K562 (cell line): ENCODE results near the gene LRRC57. TPM values are rescaled to one million over a fixed set of nuclear protein-coding genes. Genes with fewer than 3 reads are reported as not detected.

ENCODE experiments used
- ATF1 ChIP-seq, 2 experiments: fragments of 450-650 bp in 1 of 2; IDR thresholded peaks; 2 replicates each; pipeline ENCODE4 v1.6.1; 2016; ENCODE audit warnings: missing compliant biosample characterization in 1 of 2, missing genetic modification characterization in 1 of 2
- CBX5 ChIP-seq: IDR thresholded peaks from 2 replicates; pipeline ENCODE4 v1.6.1; 2014; ENCODE audit warnings: low read depth, borderline replicate concordance
- CREBBP ChIP-seq: IDR thresholded peaks from one replicate; pipeline ENCODE4 v1.6.1; 2012; ENCODE audit warnings: low read depth, mild to moderate bottlenecking, control low read depth, inconsistent platforms, low read length
- FOSL1 ChIP-seq: fragments of 200-800 bp; sonication (Bioruptor generic); conservative IDR thresholded peaks from 2 replicates; pipeline ENCODE4 v1.6.1; 2016; ENCODE audit warnings: missing genetic modification characterization, missing compliant biosample characterization
- HSF4 ChIP-seq: fragments of 250-450 bp; sonication (Bioruptor Pico); IDR thresholded peaks from 2 replicates; pipeline ENCODE4 v2.1.2; 2022; ENCODE audit warnings: mild to moderate bottlenecking, moderate library complexity, borderline replicate concordance
- ILK ChIP-seq: fragments of 450-650 bp; IDR thresholded peaks from 2 replicates; pipeline ENCODE4 v1.6.1; 2016; ENCODE audit warnings: missing genetic modification characterization, low read depth, mild to moderate bottlenecking, missing compliant biosample characterization, moderate library complexity, borderline replicate concordance
- PCBP1 ChIP-seq: fragments of 200-400 bp; formaldehyde crosslinking; IDR thresholded peaks from 2 replicates; pipeline ENCODE4 v1.6.1; 2018; ENCODE audit warnings: mild to moderate bottlenecking, low read depth, low read length; ENCODE audit not compliant: poor library complexity, severe bottlenecking
- POLR3A ChIP-seq: IDR thresholded peaks from 2 replicates; pipeline ENCODE4 v1.6.1; 2011; ENCODE audit warnings: borderline replicate concordance, mild to moderate bottlenecking, moderate library complexity; ENCODE audit not compliant: insufficient read length, insufficient read depth; ENCODE audit errors: extremely low read depth
- RB1 ChIP-seq: fragments of 450-650 bp; IDR thresholded peaks from 2 replicates; pipeline ENCODE4 v1.6.1; 2017; ENCODE audit warnings: low read depth, mild to moderate bottlenecking
- SIX5 ChIP-seq, 2 experiments: IDR thresholded peaks; 2 replicates each; pipeline ENCODE4 v1.6.1; 2011; ENCODE audit warnings: low read length in 2 of 2, borderline replicate concordance in 1 of 2, low read depth in 1 of 2, mild to moderate bottlenecking in 1 of 2, moderate library complexity in 1 of 2; ENCODE audit not compliant: insufficient read depth in 1 of 2
- ZBTB1 ChIP-seq: sonication (generic); formaldehyde crosslinking; IDR thresholded peaks from 2 replicates; pipeline ENCODE4 v1.8.1; 2023; ENCODE audit warnings: missing genetic modification reagents, low read depth, mild to moderate bottlenecking, borderline replicate concordance
- ZNF165 ChIP-seq: fragments of 250-450 bp; sonication (Bioruptor Pico); IDR thresholded peaks from 2 replicates; pipeline ENCODE4 v1.4.0; 2020; ENCODE audit warnings: borderline replicate concordance
- ZNF695 ChIP-seq: fragments of 450-650 bp; formaldehyde crosslinking; IDR thresholded peaks from 2 replicates; pipeline ENCODE4 v1.4.0; 2020; ENCODE audit warnings: mild to moderate bottlenecking, moderate library complexity
- polyA plus RNA-seq, 8 experiments: library from polyadenylated mRNA; depleted of rRNA in 4 of 8; stranded (reverse) in 5 of 8; unstranded in 3 of 8; fragments of >200 nt; fragmentation: Nextera tagmentation in 2 of 8; fragmentation: Illumina TruSeq in 1 of 8; extraction: Ambion mirVana in 2 of 8; extraction: Trizol in 1 of 8; gene quantifications; 2 replicates each; pipeline versions ENCODE4 v1.2.1 to v1.2.3, GENCODE V29; 2011 to 2014; ENCODE audit warnings: inconsistent platforms in 1 of 8, missing spikeins in 1 of 8
- total RNA-seq, 7 experiments: library from RNA; depleted of rRNA in 6 of 7; stranded (reverse); fragments of >200 nt in 6 of 7; fragmentation: Illumina TruSeq in 2 of 7; extraction: Trizol in 2 of 7; gene quantifications; 2 replicates each; pipeline versions ENCODE4 v1.2.1 to v1.2.3, GENCODE V29; 2011 to 2021; ENCODE audit warnings: low replicate concordance in 1 of 7
- TF ChIP-seq, protein P1 (sequence below): fragments of 450-650 bp; IDR thresholded peaks from 2 replicates; pipeline ENCODE4 v1.6.1; 2016; ENCODE audit warnings: borderline replicate concordance
- TF ChIP-seq, protein P2 (sequence below): fragments of 450-650 bp; formaldehyde crosslinking; IDR thresholded peaks from 2 replicates; pipeline ENCODE4 v1.4.0; 2020; ENCODE audit warnings: mild to moderate bottlenecking, mixed read lengths
- TF ChIP-seq, protein P3 (sequence below): fragments of 200-800 bp; sonication (Bioruptor generic); IDR thresholded peaks from 2 replicates; pipeline ENCODE4 v1.6.1; 2017; ENCODE audit warnings: missing genetic modification characterization, missing compliant biosample characterization
- TF ChIP-seq, protein P4 (sequence below): fragments of 450-650 bp; formaldehyde crosslinking; IDR thresholded peaks from 2 replicates; pipeline ENCODE4 v1.4.0; 2022; ENCODE audit warnings: mild to moderate bottlenecking, moderate library complexity

LRRC57 gene
- total and polyA plus RNA-seq, 9 of the 15 experiments (the other 6 are each of a cell fraction or from before 2014, with no cell fraction given): 3.9 to 20.4 (median 14.8) TPM

DNA sequence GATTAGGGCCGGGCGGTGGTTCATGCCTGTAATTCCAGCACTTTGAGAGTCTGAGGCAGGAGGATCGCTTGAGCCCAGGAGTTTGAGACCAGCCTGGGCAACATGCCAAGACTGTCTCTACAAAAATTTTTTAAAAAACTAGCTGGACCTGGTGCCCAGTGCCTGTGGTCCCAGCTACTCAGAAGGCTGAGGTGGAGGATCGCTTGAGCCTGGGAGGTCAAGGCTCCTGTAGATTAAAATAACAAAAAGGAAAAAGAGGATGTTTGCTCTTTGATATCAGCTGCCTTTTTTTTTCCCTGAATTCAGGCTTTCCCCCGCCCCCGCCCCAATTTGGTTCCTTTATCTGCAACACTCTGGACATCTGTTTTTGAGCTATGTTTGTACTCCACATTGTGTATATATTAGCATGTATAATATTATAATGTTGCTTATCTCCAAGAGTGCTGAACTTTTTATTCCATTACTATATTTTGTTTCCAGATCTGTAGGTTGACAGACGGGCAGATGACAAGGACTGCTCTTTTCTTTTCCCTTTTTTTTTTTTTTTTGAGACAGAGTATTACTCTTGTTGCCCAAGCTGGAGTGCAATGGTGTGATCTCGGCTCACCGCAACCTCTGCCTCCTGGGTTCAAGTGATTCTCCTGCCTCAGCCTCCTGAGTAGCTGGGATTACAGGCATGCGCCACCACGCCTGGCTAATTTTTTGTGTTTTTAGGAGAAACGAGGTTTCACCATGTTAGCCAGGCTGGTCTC is 48.6 kb downstream of the LRRC57 start (continued):
- TF ChIP-seq, protein P1, sequence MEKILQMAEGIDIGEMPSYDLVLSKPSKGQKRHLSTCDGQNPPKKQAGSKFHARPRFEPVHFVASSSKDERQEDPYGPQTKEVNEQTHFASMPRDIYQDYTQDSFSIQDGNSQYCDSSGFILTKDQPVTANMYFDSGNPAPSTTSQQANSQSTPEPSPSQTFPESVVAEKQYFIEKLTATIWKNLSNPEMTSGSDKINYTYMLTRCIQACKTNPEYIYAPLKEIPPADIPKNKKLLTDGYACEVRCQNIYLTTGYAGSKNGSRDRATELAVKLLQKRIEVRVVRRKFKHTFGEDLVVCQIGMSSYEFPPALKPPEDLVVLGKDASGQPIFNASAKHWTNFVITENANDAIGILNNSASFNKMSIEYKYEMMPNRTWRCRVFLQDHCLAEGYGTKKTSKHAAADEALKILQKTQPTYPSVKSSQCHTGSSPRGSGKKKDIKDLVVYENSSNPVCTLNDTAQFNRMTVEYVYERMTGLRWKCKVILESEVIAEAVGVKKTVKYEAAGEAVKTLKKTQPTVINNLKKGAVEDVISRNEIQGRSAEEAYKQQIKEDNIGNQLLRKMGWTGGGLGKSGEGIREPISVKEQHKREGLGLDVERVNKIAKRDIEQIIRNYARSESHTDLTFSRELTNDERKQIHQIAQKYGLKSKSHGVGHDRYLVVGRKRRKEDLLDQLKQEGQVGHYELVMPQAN: no peak
- TF ChIP-seq ATF1 (CRISPR knock-in tag; IDR thresholded peaks at IDR 0.05) (no peak), ATF1 (tag; IDR thresholded peaks at IDR 0.05) (no peak), ILK (no peak), CBX5 (no peak), PCBP1 (no peak), HSF4 (CRISPR knock-in tag) (no peak), SIX5 (IDR thresholded peaks at IDR 0.05; ENCODE audit: borderline replicate concordance in 1 of 2, insufficient read depth in 1 of 2, low read depth in 1 of 2, low read length in 2 of 2) (no peak), CREBBP (no peak), RB1 (no peak), ZBTB1 (CRISPR knock-in tag) (no peak), ZNF165 (no peak), ZNF695 (CRISPR knock-in tag) (no peak), POLR3A (no peak), FOSL1 (no peak)
- TF ChIP-seq, protein P2, sequence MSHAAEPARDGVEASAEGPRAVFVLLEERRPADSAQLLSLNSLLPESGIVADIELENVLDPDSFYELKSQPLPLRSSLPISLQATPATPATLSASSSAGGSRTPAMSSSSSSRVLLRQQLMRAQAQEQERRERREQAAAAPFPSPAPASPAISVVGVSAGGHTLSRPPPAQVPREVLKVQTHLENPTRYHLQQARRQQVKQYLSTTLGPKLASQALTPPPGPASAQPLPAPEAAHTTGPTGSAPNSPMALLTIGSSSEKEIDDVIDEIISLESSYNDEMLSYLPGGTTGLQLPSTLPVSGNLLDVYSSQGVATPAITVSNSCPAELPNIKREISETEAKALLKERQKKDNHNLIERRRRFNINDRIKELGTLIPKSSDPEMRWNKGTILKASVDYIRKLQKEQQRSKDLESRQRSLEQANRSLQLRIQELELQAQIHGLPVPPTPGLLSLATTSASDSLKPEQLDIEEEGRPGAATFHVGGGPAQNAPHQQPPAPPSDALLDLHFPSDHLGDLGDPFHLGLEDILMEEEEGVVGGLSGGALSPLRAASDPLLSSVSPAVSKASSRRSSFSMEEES: no peak
- TF ChIP-seq, protein P3, sequence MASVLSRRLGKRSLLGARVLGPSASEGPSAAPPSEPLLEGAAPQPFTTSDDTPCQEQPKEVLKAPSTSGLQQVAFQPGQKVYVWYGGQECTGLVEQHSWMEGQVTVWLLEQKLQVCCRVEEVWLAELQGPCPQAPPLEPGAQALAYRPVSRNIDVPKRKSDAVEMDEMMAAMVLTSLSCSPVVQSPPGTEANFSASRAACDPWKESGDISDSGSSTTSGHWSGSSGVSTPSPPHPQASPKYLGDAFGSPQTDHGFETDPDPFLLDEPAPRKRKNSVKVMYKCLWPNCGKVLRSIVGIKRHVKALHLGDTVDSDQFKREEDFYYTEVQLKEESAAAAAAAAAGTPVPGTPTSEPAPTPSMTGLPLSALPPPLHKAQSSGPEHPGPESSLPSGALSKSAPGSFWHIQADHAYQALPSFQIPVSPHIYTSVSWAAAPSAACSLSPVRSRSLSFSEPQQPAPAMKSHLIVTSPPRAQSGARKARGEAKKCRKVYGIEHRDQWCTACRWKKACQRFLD: no peak
- TF ChIP-seq, protein P4, sequence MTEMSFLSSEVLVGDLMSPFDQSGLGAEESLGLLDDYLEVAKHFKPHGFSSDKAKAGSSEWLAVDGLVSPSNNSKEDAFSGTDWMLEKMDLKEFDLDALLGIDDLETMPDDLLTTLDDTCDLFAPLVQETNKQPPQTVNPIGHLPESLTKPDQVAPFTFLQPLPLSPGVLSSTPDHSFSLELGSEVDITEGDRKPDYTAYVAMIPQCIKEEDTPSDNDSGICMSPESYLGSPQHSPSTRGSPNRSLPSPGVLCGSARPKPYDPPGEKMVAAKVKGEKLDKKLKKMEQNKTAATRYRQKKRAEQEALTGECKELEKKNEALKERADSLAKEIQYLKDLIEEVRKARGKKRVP (CRISPR knock-in tag): no peak
